K562 (cell line): Measurements from ENCODE around the gene GPR142. TPM values are rescaled to one million over a fixed set of nuclear protein-coding genes. Genes with fewer than 3 reads are reported as not detected.

Source experiments
- ATAC-seq: fragments of 200-7000 bp; cut with Tn5 transposase; 3 replicates; pipeline ENCODE4 v1.9.1; 2020; ENCODE audit warnings: moderate library complexity
- BruUV-seq: library from RNA; stranded (reverse); fragments of 400-500 nt; replicated peaks from 2 replicates; lab custom pipeline; 2021; lab: Mats Ljungman, UMichigan
- CTCF ChIA-PET: fragments of 300-600 bp; formaldehyde crosslinking; extraction: SDS; loops from one replicate; lab custom pipeline; 2021; ENCODE audit warnings: low intra/inter-chr PET ratio; lab: Yijun Ruan, JAX
- POLR2A ChIA-PET: fragments of 300-600, 350-650 bp; sonication (Branson Sonifier 250); formaldehyde crosslinking; extraction: SDS; loops from one replicate; lab custom pipeline; 2021; ENCODE audit warnings: antibody characterized with exemption, inconsistent platforms; lab: Yijun Ruan, JAX
- DNase-seq, 4 experiments: peaks; one replicate each; pipeline versions ENCODE4 v3.0.0 to v3.0.0-alpha.2; 2011 to 2018; ENCODE audit warnings: low spot score in 3 of 4, mixed read lengths in 3 of 4; ENCODE audit errors: extremely low read depth in 1 of 4
- FAIRE-seq: peaks from 2 replicates; lab custom pipeline; 2011; peaks lifted over from hg19 to GRCh38; lab: Jason Lieb, UNC
- H2AFZ ChIP-seq: 2 replicates; pipeline ENCODE4 v1.6.0; 2011; ENCODE audit warnings: low read depth, low read length, control low read depth, inconsistent platforms
- H3K27ac ChIP-seq: fragments of 200-600 bp; 3 replicates; pipeline ENCODE4 v1.8.0; 2011; ENCODE audit warnings: low read depth, mild to moderate bottlenecking, control low read depth, inconsistent platforms, low read length, moderate library complexity, mixed read lengths; ENCODE audit errors: extremely low read depth
- H3K27me3 ChIP-seq, 2 experiments: fragments of 300-600 bp in 1 of 2; 2 replicates in 1 of 2; 3 replicates in 1 of 2; pipeline versions ENCODE4 v1.6.0 to v1.8.0; 2011; ENCODE audit warnings: inconsistent platforms in 2 of 2, low read length in 2 of 2, mild to moderate bottlenecking in 1 of 2, mixed read lengths in 1 of 2, moderate library complexity in 1 of 2; ENCODE audit not compliant: control insufficient read depth in 2 of 2, insufficient read depth in 2 of 2
- H3K36me3 ChIP-seq: fragments of 300-600 bp; 3 replicates; pipeline ENCODE4 v1.8.0; 2011; ENCODE audit warnings: mild to moderate bottlenecking, low read length, inconsistent platforms; ENCODE audit not compliant: control insufficient read depth, insufficient read depth
- H3K4me1 ChIP-seq, 2 experiments: fragments of 200-600 bp in 1 of 2; replicated peaks in 1 of 2; 2 replicates in 1 of 2; 3 replicates in 1 of 2; pipeline versions ENCODE4 v1.5.1 to v1.8.0; 2011; ENCODE audit warnings: inconsistent platforms in 2 of 2, low read length in 2 of 2, mild to moderate bottlenecking in 1 of 2, mixed read lengths in 1 of 2, moderate library complexity in 1 of 2; ENCODE audit not compliant: control insufficient read depth in 2 of 2, insufficient read depth in 2 of 2
- H3K4me2 ChIP-seq: 2 replicates; pipeline ENCODE4 v1.6.1; 2011; ENCODE audit warnings: low read length, control low read depth, inconsistent platforms, mixed read lengths; ENCODE audit not compliant: insufficient read depth
- H3K4me3 ChIP-seq: fragments of 200-600 bp; sonication (generic), shearing (Covaris generic); 2 replicates; pipeline ENCODE4 v1.5.1; 2016; ENCODE audit warnings: control low read depth, inconsistent platforms
- H3K79me2 ChIP-seq: fragments of 200-600 bp; 3 replicates; pipeline ENCODE4 v1.8.0; 2011; ENCODE audit warnings: low read length, inconsistent platforms; ENCODE audit not compliant: control insufficient read depth, insufficient read depth
- H3K9ac ChIP-seq, 2 experiments: 2 replicates each; pipeline versions ENCODE4 v1.6.0 to v1.6.1; 2011; ENCODE audit warnings: low read depth in 2 of 2, low read length in 2 of 2, control low read depth in 1 of 2, inconsistent platforms in 1 of 2, mild to moderate bottlenecking in 1 of 2, mixed read lengths in 1 of 2; ENCODE audit not compliant: insufficient read depth in 1 of 2
- H3K9me1 ChIP-seq: one replicate; pipeline ENCODE4 v1.6.0; 2011; ENCODE audit warnings: inconsistent platforms, mild to moderate bottlenecking, low read length, moderate library complexity; ENCODE audit not compliant: control insufficient read depth, insufficient read depth
- H3K9me3 ChIP-seq: replicated peaks from 2 replicates; pipeline ENCODE4 v1.5.1; 2011; ENCODE audit warnings: low read depth, low read length, inconsistent platforms; ENCODE audit not compliant: control insufficient read depth, insufficient read depth
- H4K20me1 ChIP-seq: replicated peaks from 2 replicates; pipeline ENCODE4 v1.6.1; 2011; ENCODE audit warnings: low read length, inconsistent platforms, mixed read lengths; ENCODE audit not compliant: control insufficient read depth, insufficient read depth
- BCOR ChIP-seq: fragments of 450-650 bp; IDR thresholded peaks from 2 replicates; pipeline ENCODE4 v1.6.1; 2016
- KAT8 ChIP-seq: fragments of 450-650 bp; IDR thresholded peaks from 2 replicates; pipeline ENCODE4 v1.6.1; 2016; ENCODE audit warnings: low read depth, mild to moderate bottlenecking
- TAF15 ChIP-seq: fragments of 200-400 bp; formaldehyde crosslinking; IDR thresholded peaks from 2 replicates; pipeline ENCODE4 v1.6.1; 2017; ENCODE audit warnings: mild to moderate bottlenecking, low read depth, low read length, moderate library complexity
- XRCC3 ChIP-seq: fragments of 450-650 bp; IDR thresholded peaks from 2 replicates; pipeline ENCODE4 v1.6.1; 2017; ENCODE audit warnings: mild to moderate bottlenecking, moderate library complexity
- ZNF134 ChIP-seq: fragments of 250-450 bp; sonication (Bioruptor Pico); conservative IDR thresholded peaks from 2 replicates; pipeline ENCODE4 v1.4.0; 2020
- ZNF589 ChIP-seq: fragments of 200-800 bp; sonication (Bioruptor generic); IDR thresholded peaks from 2 replicates; pipeline ENCODE4 v1.6.1; 2016; ENCODE audit warnings: low read depth, missing genetic modification characterization, missing compliant biosample characterization
- ZNF707 ChIP-seq: fragments of 250-450 bp; sonication (Bioruptor Pico); conservative IDR thresholded peaks from 2 replicates; pipeline ENCODE4 v1.8.0; 2022; ENCODE audit warnings: inconsistent platforms, mild to moderate bottlenecking, moderate library complexity
- ZNF780A ChIP-seq: fragments of 250-450 bp; sonication (Bioruptor Pico); IDR thresholded peaks from 2 replicates; pipeline ENCODE4 v1.5.0; 2021; ENCODE audit warnings: mild to moderate bottlenecking
- WGBS: fragments of 100-300 bp; shearing (Covaris generic); methylation state at CpG from one replicate; pipeline ENCODE4 v1.1.6; 2016; ENCODE audit warnings: low coverage, mixed read lengths; ENCODE audit not compliant: insufficient coverage; ENCODE audit errors: missing lambda C conversion rate; 5-methylcytosine and 5-hydroxymethylcytosine counted together
- in situ Hi-C: fragments of 300-500 bp; cut with MboI; formaldehyde crosslinking; loops from 4 replicates; pipeline ENCODE4 v1.15.0; 2018; ENCODE audit warnings: inconsistent platforms, mixed read lengths
- intact Hi-C: fragments of 100-400 bp; cut with micrococcal nuclease; formaldehyde crosslinking; loops from 2 replicates; pipeline ENCODE4 v1.14.2; 2022
- polyA plus RNA-seq, 8 experiments: library from polyadenylated mRNA; depleted of rRNA in 4 of 8; stranded (reverse) in 5 of 8; unstranded in 3 of 8; fragments of >200 nt; fragmentation: Nextera tagmentation in 2 of 8; fragmentation: Illumina TruSeq in 1 of 8; extraction: Ambion mirVana in 2 of 8; extraction: Trizol in 1 of 8; gene quantifications; 2 replicates each; pipeline versions ENCODE4 v1.2.1 to v1.2.3, GENCODE V29; 2011 to 2014; ENCODE audit warnings: inconsistent platforms in 1 of 8, missing spikeins in 1 of 8
- total RNA-seq, 7 experiments: library from RNA; depleted of rRNA in 6 of 7; stranded (reverse); fragments of >200 nt in 6 of 7; fragmentation: Illumina TruSeq in 2 of 7; extraction: Trizol in 2 of 7; gene quantifications; 2 replicates each; pipeline versions ENCODE4 v1.2.1 to v1.2.3, GENCODE V29; 2011 to 2021; ENCODE audit warnings: low replicate concordance in 1 of 7
- TF ChIP-seq, protein P1 (sequence below): fragments of 450-650 bp; IDR thresholded peaks from one replicate; pipeline ENCODE4 v1.6.1; 2018; ENCODE audit warnings: mild to moderate bottlenecking, moderate library complexity; ENCODE audit not compliant: partially characterized antibody

Gene GPR142
- total and polyA plus RNA-seq, 9 of the 15 experiments (the other 6 are each of a cell fraction or from before 2014, with no cell fraction given) = not detected

GRCh38 chr17:74328487-74328886, 38.8 kb upstream of the GPR142 start (continued):
- TF ChIP-seq ZNF707 (CRISPR knock-in tag) = no peak
- no peak for TF ChIP-seq ZNF780A (CRISPR knock-in tag)
- no peak for TF ChIP-seq XRCC3
- no peak for TF ChIP-seq TAF15
- TF ChIP-seq ZNF134 (CRISPR knock-in tag) = no peak
- TF ChIP-seq, protein P1, sequence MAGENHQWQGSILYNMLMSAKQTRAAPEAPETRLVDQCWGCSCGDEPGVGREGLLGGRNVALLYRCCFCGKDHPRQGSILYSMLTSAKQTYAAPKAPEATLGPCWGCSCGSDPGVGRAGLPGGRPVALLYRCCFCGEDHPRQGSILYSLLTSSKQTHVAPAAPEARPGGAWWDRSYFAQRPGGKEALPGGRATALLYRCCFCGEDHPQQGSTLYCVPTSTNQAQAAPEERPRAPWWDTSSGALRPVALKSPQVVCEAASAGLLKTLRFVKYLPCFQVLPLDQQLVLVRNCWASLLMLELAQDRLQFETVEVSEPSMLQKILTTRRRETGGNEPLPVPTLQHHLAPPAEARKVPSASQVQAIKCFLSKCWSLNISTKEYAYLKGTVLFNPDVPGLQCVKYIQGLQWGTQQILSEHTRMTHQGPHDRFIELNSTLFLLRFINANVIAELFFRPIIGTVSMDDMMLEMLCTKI = no peak
- TF ChIP-seq KAT8 = no peak

GRCh38 chr17:74329378-74329777, 37.9 kb upstream of the GPR142 start:
- CTCF ChIA-PET = no interaction called here
- peaks cover 10 to 19% of the 10 kb centered on the region in 2 experiments; a peak in 4 of 5 replicates for H3K27me3 ChIP-seq
- no peaks in the 10 kb centered on the region for H3K9me3 ChIP-seq
- H4K20me1 ChIP-seq = no peaks in the 10 kb centered on the region; the same call in 1 of the 2 replicates
- no peak overlapping the region for H3K4me2 ChIP-seq
- ATAC-seq (no peak), FAIRE-seq (no peak), DNase-seq (no peak)
- H2AFZ ChIP-seq = no peak overlapping the region
- in situ Hi-C loops = no loop called here
- no peaks in the 10 kb centered on the region for H3K9me1 ChIP-seq
- 62% methylated on average over 3 of the region's 3 CpGs for WGBS
- no peak for TF ChIP-seq ZNF589 (CRISPR knock-in tag)
- peak; percentile 39; the same call in 1 of the 2 replicates for TF ChIP-seq BCOR
- no peak overlapping the region for H3K27ac ChIP-seq
- no TSS peak for BruUV-seq
- no peaks in the 10 kb centered on the region for H3K79me2 ChIP-seq
- no peak overlapping the region for H3K9ac ChIP-seq
- H3K4me1 ChIP-seq = peaks cover 12 to 39% of the 10 kb centered on the region in 2 experiments
- POLR2A ChIA-PET = interaction anchor here (0.6 kb wide), 1 partner anchor 45 kb away, joined by 3 read pairs; no protein-coding TSS in a partner anchor
- intact Hi-C loops = no loop called here
- no peaks in the 10 kb centered on the region for H3K36me3 ChIP-seq
- no peak overlapping the region for H3K4me3 ChIP-seq
